Motor neuron (in vitro differentiated cells): ENCODE results near the gene DNAH9. TPM values are rescaled to one million over a fixed set of nuclear protein-coding genes. Genes with fewer than 3 reads are reported as not detected.

Source experiments
- ATAC-seq, 8 experiments: fragments of 200-7000 bp; cut with Tn5 transposase; replicated peaks in 6 of 8; 2 replicates each; pipeline ENCODE4 v1.8.0; 2021; ENCODE audit warnings: mild to moderate bottlenecking in 8 of 8, moderate library complexity in 8 of 8
- H3K27ac ChIP-seq, 2 donors: fragments of 250-450 bp; sonication (Bioruptor Pico); 2 replicates each; pipeline ENCODE4 v1.9.0; 2021; ENCODE audit warnings: antibody characterized with exemption in 2 of 2, mild to moderate bottlenecking in 2 of 2, moderate library complexity in 1 of 2
- H3K4me1 ChIP-seq, 2 donors: fragments of 250-450 bp; sonication (Bioruptor Pico); replicated peaks in 1 of 2; 2 replicates each; pipeline ENCODE4 v1.6.1; 2021; ENCODE audit warnings: antibody characterized with exemption in 2 of 2, mild to moderate bottlenecking in 2 of 2, moderate library complexity in 1 of 2
- H3K4me3 ChIP-seq, 5 donors: fragments of 250-450 bp; sonication (Bioruptor Pico); 2 replicates each; pipeline ENCODE4 v1.9.0; 2021; ENCODE audit warnings: antibody characterized with exemption in 5 of 5, mild to moderate bottlenecking in 5 of 5, moderate library complexity in 4 of 5
- WGBS, 10 experiments: fragments of 450-650 bp; shearing (Covaris generic); methylation state at CpG; one replicate each; pipeline ENCODE4 v1.0.0; 2022; 5-methylcytosine and 5-hydroxymethylcytosine counted together
- in situ Hi-C, 9 experiments: fragments of 400-800 bp; cut with MboI; loops; one replicate each; pipeline ENCODE4 v1.15.0; 2021; ENCODE audit warnings: low sequenced_read_pairs in 9 of 9, low pct_unique_long_range_greater_than_20kb in 2 of 9; ENCODE audit not compliant: unreplicated experiment in 9 of 9
- total RNA-seq, 8 experiments: library from RNA; unstranded; fragments of 300-600 nt; gene quantifications; 2 replicates each; pipeline versions ENCODE4 v1.2.3 to v1.2.4, GENCODE V29; 2022

Gene DNAH9
- total RNA-seq, 8 experiments from 2014 or later = 0.20 to 7.6 (median 2.5) TPM

- 59 to 100% (median 92%) methylated on average over 1 to 10 of the region's 11 CpGs; no CpG with 5 or more reads in 1 of the 10 experiments for WGBS, 10 experiments
- Histone ChIP-seq H3K4me1 (no peaks in the 10 kb centered on the region), H3K4me3 (no peak overlapping the region), H3K27ac (no peak overlapping the region)
- in situ Hi-C loops = no loop called here
- no peak for ATAC-seq
Observed at GRCh38 chr17:11693284-11693683, 95.0 kb downstream of the DNAH9 start.

GRCh38 chr17:11700668-11701067 is 102.4 kb downstream of the DNAH9 start:
- H3K27ac ChIP-seq = no peak overlapping the region
- H3K4me3 ChIP-seq = no peak overlapping the region
- in situ Hi-C loops = no loop called here
- peaks cover 10 to 15% of the 10 kb centered on the region in 2 donors for H3K4me1 ChIP-seq
- peak in 4 of 8 experiments; percentile 58 to 71 (median 70) for ATAC-seq
- WGBS, 10 experiments = 50 to 100% (median 93%) methylated on average over 1 to 3 of the region's 3 CpGs; no CpG with 5 or more reads in 4 of the 10 experiments

GRCh38 chr17:11701911-11702310 is 103.6 kb downstream of the DNAH9 start:
- in situ Hi-C loops = no loop called here
- ATAC-seq = no peak
- Histone ChIP-seq H3K27ac (no peak overlapping the region), H3K4me1 (peaks cover 10 to 15% of the 10 kb centered on the region in 2 donors), H3K4me3 (no peak overlapping the region)
- WGBS, 10 experiments = 0 to 80% (median 56%) methylated on average over 1 to 4 of the region's 8 CpGs; no CpG with 5 or more reads in 4 of the 10 experiments

- H3K27ac ChIP-seq = no peak overlapping the region
- in situ Hi-C loops = no loop called here
- H3K4me3 ChIP-seq = no peak overlapping the region
- ATAC-seq = no peak
- WGBS, 10 experiments = 92 to 100% (median 100%) methylated on average over 1 to 2 of the region's 3 CpGs; no CpG with 5 or more reads in 5 of the 10 experiments
- H3K4me1 ChIP-seq = peaks cover 10 to 15% of the 10 kb centered on the region in 2 donors
Observed at GRCh38 chr17:11704041-11704440, 105.8 kb downstream of the DNAH9 start.

- peak in 2 of 8 experiments; percentile 99 for ATAC-seq
- WGBS, 10 experiments = 0 to 100% (median 0%) methylated on average over 1 to 3 of the region's 3 CpGs; no CpG with 5 or more reads in 3 of the 10 experiments
- in situ Hi-C loops = no loop called here
- Histone ChIP-seq H3K4me3 (no peak overlapping the region), H3K4me1 (peaks cover 4 to 9% of the 10 kb centered on the region in 2 donors), H3K27ac (no peak overlapping the region)
Observed at GRCh38 chr17:11705111-11705510, 106.8 kb downstream of the DNAH9 start.

GRCh38 chr17:11707586-11707985 is 109.3 kb downstream of the DNAH9 start:
- WGBS, 10 experiments = 0 to 89% (median 0%) methylated on average over 1 to 3 of the region's 4 CpGs; no CpG with 5 or more reads in 3 of the 10 experiments
- in situ Hi-C loops = no loop called here
- no peak overlapping the region for H3K27ac ChIP-seq
- H3K4me1 ChIP-seq = no peaks in the 10 kb centered on the region
- H3K4me3 ChIP-seq = no peak overlapping the region
- no peak for ATAC-seq

GRCh38 chr17:11712456-11712855 is 114.2 kb downstream of the DNAH9 start:
- H3K4me1 ChIP-seq = no peaks in the 10 kb centered on the region
- H3K4me3 ChIP-seq = no peak overlapping the region
- no peak overlapping the region for H3K27ac ChIP-seq
- 0 to 96% (median 71%) methylated on average over 1 to 3 of the region's 3 CpGs; no CpG with 5 or more reads in 1 of the 10 experiments for WGBS, 10 experiments
- no peak for ATAC-seq
- in situ Hi-C loops = no loop called here

- Histone ChIP-seq H3K4me1 (no peaks in the 10 kb centered on the region), H3K27ac (no peak overlapping the region), H3K4me3 (no peak overlapping the region)
- no peak for ATAC-seq
- 30 to 93% (median 49%) methylated on average over 2 to 4 of the region's 11 CpGs; no CpG with 5 or more reads in 6 of the 10 experiments for WGBS, 10 experiments
- in situ Hi-C loops = no loop called here
Observed at GRCh38 chr17:11719203-11719602, 120.9 kb downstream of the DNAH9 start.

- H3K27ac ChIP-seq = no peak overlapping the region
- WGBS, 10 experiments = 3 to 86% (median 43%) methylated on average over 1 to 6 of the region's 6 CpGs; no CpG with 5 or more reads in 1 of the 10 experiments
- peak in 4 of 8 experiments; percentile 58 to 72 (median 60) for ATAC-seq
- in situ Hi-C loops = no loop called here
- H3K4me3 ChIP-seq = no peak overlapping the region
- no peaks in the 10 kb centered on the region for H3K4me1 ChIP-seq
Observed at GRCh38 chr17:11719856-11720255, 121.6 kb downstream of the DNAH9 start.

- H3K4me1 ChIP-seq = no peaks in the 10 kb centered on the region
- no peak for ATAC-seq
- H3K27ac ChIP-seq = no peak overlapping the region
- H3K4me3 ChIP-seq = no peak overlapping the region
- 0 to 73% (median 40%) methylated on average over 1 to 2 of the region's 2 CpGs; no CpG with 5 or more reads in 1 of the 10 experiments for WGBS, 10 experiments
- in situ Hi-C loops = no loop called here
Observed at GRCh38 chr17:11720816-11721215, 122.5 kb downstream of the DNAH9 start.

GRCh38 chr17:11730747-11731146 is 132.5 kb downstream of the DNAH9 start:
- Histone ChIP-seq H3K4me3 (no peak overlapping the region), H3K4me1 (no peaks in the 10 kb centered on the region), H3K27ac (no peak overlapping the region)
- ATAC-seq = no peak
- in situ Hi-C loops = no loop called here
- 16 to 100% (median 84%) methylated on average over 2 to 3 of the region's 3 CpGs; no CpG with 5 or more reads in 1 of the 10 experiments for WGBS, 10 experiments

GRCh38 chr17:11736613-11737312 is 138.5 kb downstream of the DNAH9 start:
- 3 to 90% (median 63%) methylated on average over 2 to 11 of the region's 15 CpGs; no CpG with 5 or more reads in 1 of the 10 experiments for WGBS, 10 experiments
- in situ Hi-C loops = no loop called here
- peak overlapping the region in 1 of 2 donors; percentile 54 for H3K27ac ChIP-seq

GRCh38 chr17:11737313-11737679 is 139.0 kb downstream of the DNAH9 start:
- H3K27ac ChIP-seq = no peak overlapping the region
- WGBS, 10 experiments = 35 to 100% (median 65%) methylated on average over 2 to 4 of the region's 5 CpGs; no CpG with 5 or more reads in 7 of the 10 experiments
- H3K4me1 ChIP-seq = peaks cover 0 to 5% of the 10 kb centered on the region in 2 donors
- H3K4me3 ChIP-seq = no peak overlapping the region
- in situ Hi-C loops = no loop called here
- no peak for ATAC-seq

More at GRCh38 chr17:11736613-11737312, 138.5 kb downstream of the DNAH9 start:
- Histone ChIP-seq H3K4me3 (no peak overlapping the region), H3K4me1 (peaks cover 0 to 5% of the 10 kb centered on the region in 2 donors)
- peak in 4 of 8 experiments; percentile 27 to 62 (median 46) for ATAC-seq
